ENCODE data around the gene CRLF2.
"Not testable (repeated sequence)": the region's sequence is repeated elsewhere in the genome, so short reads cannot be mapped to it uniquely, and the experiment has no call there.

Gene CRLF2

DNA sequence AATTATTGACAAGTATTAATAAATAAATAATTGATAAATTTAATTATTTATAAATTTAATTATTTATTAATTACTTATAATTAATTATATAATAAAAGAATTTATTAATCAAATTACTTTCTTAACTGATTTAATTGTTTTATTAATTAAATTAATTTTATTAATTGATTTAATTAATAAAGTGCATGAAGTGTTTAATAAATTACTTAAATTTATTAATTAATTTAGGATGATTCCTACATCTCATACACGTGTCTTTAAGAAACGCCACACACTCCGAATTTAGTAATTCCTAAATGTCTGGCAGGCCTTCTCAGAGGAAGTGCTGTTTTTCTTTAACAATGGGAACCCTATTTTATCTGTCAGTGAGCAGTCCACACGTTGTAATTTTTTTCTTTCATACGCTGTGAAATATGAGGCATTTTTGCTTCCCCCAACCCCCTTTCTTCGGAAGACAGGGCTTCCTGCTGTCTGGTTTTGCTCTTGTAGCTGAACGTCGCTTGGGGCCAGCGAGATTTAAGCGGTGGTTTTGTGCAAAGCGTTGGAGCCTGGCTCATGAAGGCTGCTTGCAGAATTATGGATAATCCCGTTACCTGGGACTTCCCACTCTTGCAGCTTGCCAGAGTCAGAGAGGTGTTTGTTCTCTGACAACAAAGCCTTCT, 46.8 kb downstream of the CRLF2 start:
- DNase-seq, result no peak

DNA sequence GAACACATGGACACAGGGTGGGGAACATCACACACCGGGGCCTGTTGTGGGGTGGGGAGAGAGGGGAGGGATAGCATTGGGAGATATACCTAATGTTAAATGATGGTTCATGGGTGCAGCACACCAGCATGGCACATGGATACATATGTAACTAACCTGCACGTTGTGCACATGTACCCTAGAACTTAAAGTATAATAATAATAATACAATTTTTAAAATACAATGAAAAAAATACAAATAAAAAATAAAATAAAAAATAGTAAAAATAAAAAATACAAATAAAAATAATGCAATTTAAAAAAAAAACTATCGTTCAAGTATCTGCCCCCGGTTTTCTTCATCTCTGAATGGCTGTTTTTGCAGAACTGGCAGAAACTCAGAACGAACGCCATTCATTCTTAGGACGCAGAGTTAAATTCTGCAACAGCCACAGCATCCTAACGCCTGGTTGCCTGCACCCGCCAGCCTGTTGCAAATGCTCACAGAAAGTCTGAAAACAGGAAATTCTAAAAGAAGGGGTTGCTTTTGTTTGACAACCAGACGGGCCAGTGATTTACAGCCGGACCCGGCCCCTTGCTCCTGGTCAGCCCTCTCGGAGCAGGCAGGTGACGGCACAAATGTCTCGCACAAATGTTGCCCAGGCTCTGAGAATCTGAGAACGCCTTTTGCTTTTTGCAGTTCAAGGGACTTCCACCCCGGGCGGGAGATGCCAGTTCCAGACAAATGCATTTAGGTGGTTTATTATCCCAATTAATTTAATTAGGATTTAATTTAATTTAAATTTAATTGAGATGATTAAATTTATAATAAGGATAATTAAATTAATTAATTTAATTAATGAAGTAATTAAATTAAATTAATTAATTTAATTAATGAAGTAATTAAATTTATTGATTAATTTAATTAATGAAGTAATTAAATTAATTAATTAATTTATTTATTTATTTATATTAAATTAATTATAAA, 47.8 kb downstream of the CRLF2 start:
- DNase-seq, result no peak

DNA sequence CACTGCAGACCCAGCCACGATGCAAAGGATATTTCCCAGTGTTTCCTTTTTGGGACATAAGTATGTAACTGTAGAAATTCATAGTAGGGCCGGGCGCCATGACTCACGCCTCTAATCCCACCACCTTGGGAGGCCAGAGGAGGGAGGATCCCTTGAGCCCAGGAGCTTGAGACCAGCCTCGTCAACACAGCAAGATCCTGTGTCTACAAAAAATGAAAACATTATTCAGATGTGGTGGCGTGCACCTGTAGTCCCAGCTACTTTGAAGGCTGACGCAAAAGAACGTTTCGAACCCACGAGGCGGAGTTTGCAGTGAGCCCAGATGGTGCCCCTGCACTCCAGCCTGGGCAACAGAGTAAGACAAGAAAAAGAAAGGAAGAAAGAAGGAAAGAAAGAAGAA, 49.2 kb downstream of the CRLF2 start:
- no peak for DNase-seq

DNA sequence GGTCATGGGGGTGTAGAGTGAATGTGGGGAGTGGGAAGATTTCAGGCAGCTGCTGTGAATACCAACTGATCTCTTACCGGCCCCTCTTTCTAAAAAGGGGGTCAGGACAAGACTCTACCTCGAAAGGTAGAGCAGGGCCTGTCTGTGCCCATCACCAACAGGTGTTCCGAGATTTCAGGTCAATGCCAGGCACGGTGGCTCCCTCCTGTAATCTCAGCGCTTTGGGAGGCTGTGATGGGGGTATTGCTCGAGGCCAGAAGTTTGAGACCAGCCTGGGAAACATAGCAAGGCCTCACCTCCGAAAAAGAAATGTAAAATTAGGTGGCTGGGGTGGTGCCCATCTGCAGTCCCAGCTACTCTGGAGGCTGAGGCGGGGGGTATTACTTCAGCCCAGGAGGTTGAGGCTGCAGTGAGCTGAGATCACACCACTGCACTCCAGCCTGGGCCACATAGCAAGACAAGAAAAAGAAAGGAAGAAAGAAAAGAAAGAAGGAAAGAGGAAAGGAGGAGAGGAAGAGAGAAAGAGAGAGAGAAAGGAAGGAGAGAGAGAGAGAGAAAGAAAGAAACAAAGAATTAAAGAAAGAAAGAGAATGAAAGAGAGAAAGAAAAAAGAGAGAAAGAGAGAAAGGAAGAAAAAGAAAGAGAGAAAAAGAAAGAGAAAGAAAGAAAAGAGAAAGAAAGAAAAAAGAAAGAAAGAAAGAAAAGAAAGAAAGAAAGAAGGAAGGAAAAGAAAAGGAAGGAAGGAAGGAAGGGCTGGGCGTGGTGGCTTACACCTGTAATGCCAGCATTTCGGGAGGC, 50.1 kb downstream of the CRLF2 start:
- no peak for DNase-seq

DNA sequence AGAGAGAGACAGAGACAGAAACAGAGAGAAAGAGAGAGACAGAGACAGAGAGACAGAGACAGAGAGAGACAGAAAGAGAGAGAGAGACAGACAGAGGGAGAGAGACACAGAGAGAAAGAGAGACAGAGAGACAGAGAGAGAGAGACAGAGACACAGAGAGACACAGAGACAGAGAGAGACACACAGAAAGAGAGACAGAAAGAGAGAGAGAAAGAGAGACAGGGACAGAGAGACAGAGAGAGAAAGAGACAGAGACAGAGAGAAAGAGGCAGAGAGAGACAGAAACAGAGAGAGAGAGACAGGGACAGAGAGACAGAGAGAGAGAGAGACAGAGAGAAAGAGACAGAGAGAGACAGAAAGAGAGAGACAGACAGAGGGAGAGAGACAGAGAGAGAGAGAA, 52.9 kb downstream of the CRLF2 start:
- no peak for DNase-seq

DNA sequence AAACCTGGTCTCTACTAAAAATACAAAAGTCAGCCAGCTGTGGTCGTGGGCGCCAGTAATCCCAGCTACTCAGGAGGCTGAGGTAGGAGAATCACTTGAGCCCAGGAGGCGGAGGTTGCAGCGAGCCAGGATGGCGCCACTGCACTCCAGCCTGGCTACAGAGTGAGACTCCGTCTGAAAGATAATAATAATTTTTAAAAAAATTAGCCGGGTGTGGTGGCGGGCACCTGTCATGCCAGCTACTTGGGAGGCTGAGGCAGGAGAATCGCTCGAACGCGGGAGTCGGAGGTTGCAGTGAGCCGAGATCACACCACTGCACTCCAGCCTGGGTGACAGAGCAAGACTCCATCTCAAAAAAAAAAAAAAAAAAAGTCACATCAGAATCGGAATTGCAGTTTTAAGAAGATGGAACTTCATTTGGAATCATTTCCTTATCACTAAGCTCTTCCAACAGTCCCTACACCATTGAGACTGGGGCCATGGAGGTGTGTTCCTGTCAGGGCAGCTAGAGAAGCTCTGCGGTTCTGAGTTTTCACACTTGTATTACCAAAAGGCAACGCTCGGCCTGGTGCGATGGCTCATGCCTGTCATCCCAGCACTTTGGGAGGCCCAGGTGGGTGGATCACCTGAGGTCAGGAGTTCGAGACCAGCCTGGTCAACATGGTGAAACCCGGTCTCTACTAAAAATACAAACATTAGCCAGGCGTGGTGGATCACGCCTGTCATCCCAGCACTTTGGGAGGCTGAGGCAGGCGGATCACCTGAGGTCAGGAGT, 55.6 kb downstream of the CRLF2 start:
- DNase-seq, result not testable (repeated sequence)

DNA sequence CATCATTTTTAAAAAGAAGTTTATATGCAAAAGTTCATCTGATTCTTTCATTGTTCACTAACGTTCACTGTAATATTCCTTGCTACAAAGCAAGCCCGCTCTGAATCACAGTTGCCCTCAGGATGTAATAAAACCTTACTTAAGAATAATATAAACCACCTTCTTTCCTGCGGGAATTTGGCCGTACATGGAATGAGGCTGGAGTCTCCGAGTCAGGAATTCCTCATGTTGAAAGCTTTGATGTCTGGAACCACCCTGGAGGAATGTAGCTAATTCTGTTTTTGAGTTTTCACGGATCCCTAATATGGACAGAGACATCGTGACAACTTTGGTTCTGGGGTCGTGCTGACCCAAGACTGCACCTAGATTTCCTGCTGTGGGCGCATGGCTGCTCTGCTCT, 58.5 kb downstream of the CRLF2 start:
- DNase-seq, result no peak

DNA sequence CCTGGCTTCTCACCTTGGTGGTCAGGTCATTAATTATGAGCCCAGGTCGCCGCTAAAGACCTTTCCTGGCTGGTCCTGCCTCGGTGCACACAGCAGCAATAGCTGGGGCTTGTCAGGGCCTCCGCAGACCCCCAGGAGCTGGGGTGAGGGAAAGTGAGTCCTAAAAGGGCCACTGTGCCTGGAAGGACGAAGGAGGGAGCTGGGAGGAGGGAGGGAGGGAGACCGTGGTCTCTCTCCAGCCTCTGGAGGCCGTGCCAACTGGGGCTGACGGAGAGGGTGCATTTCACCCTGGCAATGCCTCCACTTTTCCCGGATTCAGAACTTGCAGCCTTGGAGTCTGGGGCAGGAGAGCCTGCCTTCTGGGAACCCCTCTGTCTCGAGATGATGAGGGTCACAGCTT, 60.4 kb downstream of the CRLF2 start:
- DNase-seq, result no peak

DNA sequence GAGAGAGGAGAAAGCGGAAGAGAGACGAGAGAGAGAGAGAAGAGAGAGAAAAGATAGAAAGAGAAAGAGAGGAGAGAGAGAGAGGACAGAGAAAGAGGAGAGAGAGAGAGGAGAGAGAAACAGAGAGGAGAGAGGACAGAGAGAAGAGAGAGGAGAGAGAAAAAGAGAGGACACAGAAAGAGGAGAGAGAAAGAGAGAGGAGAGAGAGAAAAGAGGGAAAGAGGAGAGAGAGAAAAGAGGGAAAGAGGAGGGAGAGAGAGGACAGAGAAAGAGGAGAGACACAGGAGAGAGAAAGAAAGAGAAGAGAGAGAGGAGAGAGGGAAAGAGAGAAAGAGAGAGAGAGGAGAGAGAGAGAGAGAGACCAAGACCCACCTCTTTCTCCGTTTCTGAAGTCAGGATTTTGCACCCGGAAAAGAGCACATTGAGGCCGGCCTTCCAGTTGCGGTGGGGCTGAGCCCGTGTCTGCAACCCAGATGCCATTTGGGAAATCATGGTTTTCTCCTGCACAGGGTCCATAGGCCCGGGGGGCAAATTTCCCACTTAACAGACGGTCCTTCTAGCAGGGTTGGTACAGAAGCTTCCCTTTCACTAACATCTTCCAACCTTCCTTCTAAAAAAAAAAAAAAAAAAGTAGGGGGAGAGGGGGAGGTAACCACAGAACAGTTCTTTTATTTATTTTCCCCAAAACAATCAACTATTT, 60.9 kb downstream of the CRLF2 start:
- no peak for DNase-seq

DNA sequence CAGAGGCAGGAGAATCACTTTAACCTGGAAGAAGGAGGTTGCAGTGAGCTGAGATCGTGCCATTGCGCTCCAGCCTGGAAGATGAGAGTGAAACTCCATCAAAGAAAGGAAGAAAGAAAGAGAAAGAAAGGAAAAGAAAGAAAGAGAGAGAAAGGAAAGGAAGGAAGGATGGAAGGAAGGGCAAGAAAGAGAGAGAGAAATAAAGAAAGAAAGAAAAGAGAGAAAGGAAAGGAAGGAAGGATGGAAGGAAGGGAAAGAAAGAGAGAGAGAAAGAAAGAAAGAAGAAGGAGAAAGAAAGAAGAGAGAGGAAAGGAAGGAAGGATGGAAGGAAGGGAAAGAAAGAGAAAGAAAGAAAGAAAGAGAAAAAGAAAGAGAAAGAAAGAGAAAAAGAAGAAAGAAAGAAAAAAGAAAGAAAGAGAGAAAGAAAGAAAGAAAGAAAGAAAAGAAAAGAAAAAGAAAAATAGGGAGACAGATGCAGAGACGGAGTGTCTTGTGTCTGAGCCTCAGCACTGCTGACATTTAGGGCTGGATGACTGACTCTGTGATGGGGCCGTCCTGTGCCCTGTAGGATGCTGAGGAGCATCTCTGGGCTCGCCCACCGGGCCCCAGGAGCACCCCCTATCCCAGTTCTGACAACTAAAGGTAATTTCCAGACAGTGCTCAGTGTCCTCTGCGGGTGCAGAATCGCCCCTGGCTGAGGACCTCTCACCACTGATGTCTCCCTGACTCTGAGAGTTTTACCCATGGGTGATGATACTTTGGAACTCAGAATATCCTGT, 61.7 kb downstream of the CRLF2 start:
- DNase-seq, result no peak

DNA sequence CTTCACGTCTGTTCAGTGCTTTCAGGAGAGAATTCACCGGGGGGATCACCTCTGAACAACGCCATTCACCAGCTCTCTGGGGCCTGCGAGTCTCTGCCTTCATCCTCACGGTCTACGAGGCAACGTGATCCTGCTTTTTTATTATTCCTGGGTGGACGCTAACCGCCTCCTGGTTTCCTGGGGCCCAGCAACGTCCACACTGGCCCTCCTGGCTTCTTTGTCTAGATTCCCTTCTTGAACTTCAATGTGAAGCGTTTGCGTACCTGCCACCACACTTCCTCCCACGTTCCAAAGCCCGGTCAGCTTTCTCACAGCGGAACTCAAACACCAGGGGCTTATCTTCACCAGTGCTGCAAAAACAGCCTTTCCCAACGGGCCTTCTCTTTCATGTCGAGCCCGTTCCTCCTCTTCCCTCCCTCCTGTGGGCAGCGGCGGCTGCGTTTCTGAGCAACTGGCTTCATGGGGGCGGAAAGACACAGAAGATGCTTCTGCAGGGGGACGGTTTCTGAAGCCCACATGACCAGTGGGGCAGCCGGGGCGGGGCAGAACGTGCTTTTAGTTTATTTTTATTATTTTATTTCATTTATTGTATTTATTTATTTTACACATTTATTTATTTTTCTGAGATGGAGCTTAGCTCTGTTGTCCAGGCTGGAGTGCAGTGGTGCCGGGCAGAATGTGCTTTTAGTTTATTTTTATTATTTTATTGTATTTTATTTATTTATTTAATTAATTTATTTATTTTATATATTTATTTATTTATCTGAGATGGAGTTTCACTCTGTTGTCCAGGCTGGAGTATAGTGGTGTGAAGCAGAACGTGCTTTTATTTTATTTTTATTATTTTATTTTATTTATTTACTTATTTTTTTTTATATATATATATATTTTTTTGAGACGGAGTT, 64.6 kb downstream of the CRLF2 start:
- DNase-seq, result no peak

DNA sequence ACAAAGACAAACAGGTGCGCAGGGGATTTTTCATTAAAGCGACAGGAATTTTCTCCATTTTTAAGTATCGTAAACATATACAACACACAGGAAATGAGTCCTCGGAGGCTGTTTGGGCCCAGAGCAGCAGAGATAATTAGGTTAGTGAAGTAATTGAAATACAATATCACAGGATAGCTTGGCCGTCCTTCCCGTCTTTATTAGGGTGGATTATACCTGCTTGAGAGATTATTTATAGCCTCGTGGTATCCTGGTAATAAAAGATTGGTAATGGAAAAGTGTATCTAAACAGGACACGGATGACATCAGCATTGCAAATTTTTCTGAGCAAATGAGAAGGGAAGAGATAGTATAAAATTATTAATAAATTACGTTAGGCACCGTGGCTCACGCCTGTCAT, 68.2 kb downstream of the CRLF2 start:
- no peak for DNase-seq

Data from NCI-H1417 (cell line).